HG03571 (cell line): ENCODE measurements around the gene CFTR.
"Not testable (repeated sequence)": the region's sequence is repeated elsewhere in the genome, so short reads cannot be mapped to it uniquely, and the experiment has no call there.

Experiments
- ATAC-seq: cut with Tn5 transposase; IDR thresholded peaks from one replicate; pipeline ENCODE4 v1.9.1; 2021; ENCODE audit not compliant: unreplicated experiment

The CFTR gene

GRCh38 chr7:117493460-117493859, 13.6 kb downstream of the CFTR start:
- no peak for ATAC-seq

- no peak for ATAC-seq
Measured at GRCh38 chr7:117495308-117495707, 15.5 kb downstream of the CFTR start.

GRCh38 chr7:117502331-117502730, 22.5 kb downstream of the CFTR start:
- no peak for ATAC-seq

- no peak for ATAC-seq
Measured at GRCh38 chr7:117505238-117505637, 25.4 kb downstream of the CFTR start.

GRCh38 chr7:117508676-117509075, 28.9 kb downstream of the CFTR start:
- no peak for ATAC-seq

GRCh38 chr7:117517194-117517593, 37.4 kb downstream of the CFTR start:
- not testable (repeated sequence) for ATAC-seq

- no peak for ATAC-seq
Measured at GRCh38 chr7:117530390-117530789, 50.6 kb downstream of the CFTR start.

GRCh38 chr7:117531595-117532244, 51.9 kb downstream of the CFTR start:
- no peak for ATAC-seq

GRCh38 chr7:117538053-117538452, 58.2 kb downstream of the CFTR start:
- ATAC-seq: no peak

- no peak for ATAC-seq
Measured at GRCh38 chr7:117544061-117544460, 64.2 kb downstream of the CFTR start.

- no peak for ATAC-seq
Measured at GRCh38 chr7:117548035-117548434, 68.2 kb downstream of the CFTR start.

- ATAC-seq: no peak
Measured at GRCh38 chr7:117550625-117551024, 70.8 kb downstream of the CFTR start.

GRCh38 chr7:117552660-117553059, 72.8 kb downstream of the CFTR start:
- no peak for ATAC-seq

GRCh38 chr7:117555260-117555659, 75.4 kb downstream of the CFTR start:
- ATAC-seq: no peak

- ATAC-seq: no peak
Measured at GRCh38 chr7:117559391-117559790, 79.6 kb downstream of the CFTR start.

GRCh38 chr7:117560030-117560429, 80.2 kb downstream of the CFTR start:
- no peak for ATAC-seq

GRCh38 chr7:117562759-117563158, 82.9 kb downstream of the CFTR start:
- ATAC-seq: no peak

GRCh38 chr7:117564080-117564479, 84.3 kb downstream of the CFTR start:
- no peak for ATAC-seq

GRCh38 chr7:117564627-117565026, 84.8 kb downstream of the CFTR start:
- no peak for ATAC-seq

- no peak for ATAC-seq
Measured at GRCh38 chr7:117565226-117565625, 85.4 kb downstream of the CFTR start.

GRCh38 chr7:117567781-117568180, 88.0 kb downstream of the CFTR start:
- ATAC-seq: no peak

GRCh38 chr7:117572856-117573620, 93.2 kb downstream of the CFTR start:
- no peak for ATAC-seq

GRCh38 chr7:117581424-117581823, 101.6 kb downstream of the CFTR start:
- no peak for ATAC-seq
